B cell (primary cell): ENCODE results near the gene SYTL1. TPM values are rescaled to one million over a fixed set of nuclear protein-coding genes. Genes with fewer than 3 reads are reported as not detected.

Experiments used
- ATAC-seq: fragments of 200-7000 bp; cut with Tn5 transposase; one replicate; pipeline ENCODE4 v1.10.0; 2021; ENCODE audit warnings: low read depth, mild to moderate bottlenecking, moderate number of reproducible peaks, moderate library complexity
- CTCF ChIA-PET: fragments of 350-600 bp; sonication (Branson Sonifier 250); formaldehyde crosslinking; loops from one replicate; lab custom pipeline; 2021; ENCODE audit warnings: antibody characterized with exemption, inconsistent platforms; lab: Charles Lee
- POLR2A ChIA-PET: fragments of 350-600 bp; sonication (Branson Sonifier 250); formaldehyde crosslinking; loops from one replicate; lab custom pipeline; 2021; ENCODE audit warnings: antibody characterized with exemption; lab: Charles Lee
- DNase-seq: peaks from one replicate; pipeline ENCODE4 v3.0.0; 2013
- H2AFZ ChIP-seq: 2 replicates; pipeline ENCODE4 v1.6.1; 2012; ENCODE audit warnings: mild to moderate bottlenecking, low read depth, low read length; ENCODE audit not compliant: insufficient read depth, poor library complexity, severe bottlenecking
- H3K27ac ChIP-seq, 2 donors: 1 replicate in 1 of 2; 2 replicates in 1 of 2; pipeline ENCODE4 v1.5.1; 2012 to 2013; ENCODE audit warnings: low read length in 2 of 2, mild to moderate bottlenecking in 2 of 2, moderate library complexity in 1 of 2
- H3K27me3 ChIP-seq, 4 experiments: fragments of 200-600 bp in 1 of 4; sonication (generic) in 1 of 4; replicated peaks in 1 of 4; 1 replicate in 2 of 4; 2 replicates in 2 of 4; pipeline versions ENCODE4 v1.6.1 to v1.7.0; 2013 to 2016; ENCODE audit warnings: low read length in 3 of 4, mild to moderate bottlenecking in 2 of 4, mixed read lengths in 1 of 4, moderate library complexity in 1 of 4; ENCODE audit not compliant: insufficient read depth in 4 of 4, control insufficient read depth in 3 of 4; ENCODE audit errors: control extremely low read depth in 1 of 4
- H3K36me3 ChIP-seq, 2 experiments: replicated peaks in 1 of 2; 1 replicate in 1 of 2; 2 replicates in 1 of 2; pipeline versions ENCODE4 v1.6.1 to v1.7.1; 2013; ENCODE audit warnings: low read length in 1 of 2; ENCODE audit not compliant: insufficient read depth in 2 of 2, control insufficient read depth in 1 of 2; ENCODE audit errors: control extremely low read depth in 1 of 2, extremely low read depth in 1 of 2
- H3K4me1 ChIP-seq, 2 donors: fragments of 200-600 bp in 1 of 2; sonication (generic) in 1 of 2; 1 replicate in 1 of 2; 2 replicates in 1 of 2; pipeline versions ENCODE4 v1.5.1 to v1.6.1; 2013 to 2017; ENCODE audit warnings: low read length in 2 of 2; ENCODE audit not compliant: control insufficient read depth in 2 of 2, insufficient read depth in 2 of 2
- H3K4me2 ChIP-seq: replicated peaks from 2 replicates; pipeline ENCODE3; 2012; ENCODE audit warnings: mild to moderate bottlenecking, low read depth, low read length; ENCODE audit not compliant: poor library complexity, severe bottlenecking
- H3K4me3 ChIP-seq, 5 experiments: fragments of 200-600 bp in 1 of 5; sonication (generic) in 1 of 5; 1 replicate in 3 of 5; 2 replicates in 2 of 5; pipeline versions ENCODE4 v1.5.1 to v1.7.0; 2011 to 2016; ENCODE audit warnings: low read length in 4 of 5, mild to moderate bottlenecking in 4 of 5, low read depth in 2 of 5, control low read depth in 1 of 5, moderate library complexity in 1 of 5; ENCODE audit not compliant: insufficient read depth in 1 of 5; ENCODE audit errors: control extremely low read depth in 1 of 5, extremely low read depth in 1 of 5
- H3K79me2 ChIP-seq: fragments of 200-600 bp; sonication (generic); one replicate; pipeline ENCODE4 v1.6.0; 2016; ENCODE audit warnings: low read length; ENCODE audit not compliant: control insufficient read depth, insufficient read depth
- H3K9ac ChIP-seq: fragments of 200-600 bp; sonication (generic); 2 replicates; pipeline ENCODE4 v1.6.1; 2017; ENCODE audit warnings: mild to moderate bottlenecking, low read length, moderate library complexity
- H3K9me3 ChIP-seq, 3 donors: one replicate each; pipeline versions ENCODE4 v1.6.1 to v1.7.1; 2013; ENCODE audit warnings: low read length in 2 of 3; ENCODE audit not compliant: control insufficient read depth in 2 of 3, insufficient read depth in 1 of 3; ENCODE audit errors: control extremely low read depth in 1 of 3
- H4K20me1 ChIP-seq: 2 replicates; pipeline ENCODE4 v1.6.0; 2012; ENCODE audit warnings: mild to moderate bottlenecking, low read length; ENCODE audit not compliant: insufficient read depth, control insufficient read depth, poor library complexity, severe bottlenecking
- H3K27ac Mint-ChIP-seq: one replicate; pipeline ENCODE4 v1.8.0; 2021; ENCODE audit warnings: mixed read lengths
- H3K27me3 Mint-ChIP-seq: one replicate; pipeline ENCODE4 v1.8.0; 2021; ENCODE audit warnings: mixed read lengths
- H3K4me1 Mint-ChIP-seq: one replicate; pipeline ENCODE4 v1.8.0; 2021; ENCODE audit warnings: mixed read lengths
- H3K4me3 Mint-ChIP-seq: one replicate; pipeline ENCODE4 v1.8.0; 2021; ENCODE audit warnings: mixed read lengths
- H3K9me3 Mint-ChIP-seq: one replicate; pipeline ENCODE4 v1.8.0; 2022; ENCODE audit warnings: mixed read lengths; ENCODE audit not compliant: insufficient read depth
- EZH2 ChIP-seq: IDR thresholded peaks from 2 replicates; pipeline ENCODE4 v1.6.1; 2012; ENCODE audit warnings: borderline replicate concordance, low read depth, mild to moderate bottlenecking, moderate library complexity, low read length; ENCODE audit not compliant: insufficient read depth, poor library complexity, severe bottlenecking
- WGBS: methylation state at CpG from one replicate; pipeline ENCODE4 v1.1.5; 2013; ENCODE audit warnings: missing lambda C conversion rate; ENCODE audit not compliant: insufficient coverage; 5-methylcytosine and 5-hydroxymethylcytosine counted together
- intact Hi-C: fragments of 100-400 bp; cut with micrococcal nuclease; formaldehyde crosslinking; loops from one replicate; pipeline ENCODE4 v1.10.0; 2022
- polyA plus RNA-seq: library from polyadenylated mRNA; depleted of rRNA; stranded (reverse); fragments of >200 nt; gene quantifications from 2 replicates; pipeline ENCODE4 v1.2.3, GENCODE V29; 2012
- total RNA-seq, 2 donors: library from RNA; stranded (reverse); fragments of 120-200 nt in 1 of 2; gene quantifications; 1 replicate in 1 of 2; 2 replicates in 1 of 2; pipeline versions ENCODE4 v1.2.3 to v1.2.4, GENCODE V29; 2013 to 2022
- TF ChIP-seq, protein P1 (sequence below): fragments of 200-600 bp; IDR thresholded peaks from one replicate; pipeline ENCODE4 v1.8.0; 2022; ENCODE audit warnings: antibody characterized with exemption, mild to moderate bottlenecking

Gene SYTL1
- total and polyA plus RNA-seq, 2 donors (not counting 1 experiment from before 2014, with no cell fraction given), result 159 to 444 TPM

DNA sequence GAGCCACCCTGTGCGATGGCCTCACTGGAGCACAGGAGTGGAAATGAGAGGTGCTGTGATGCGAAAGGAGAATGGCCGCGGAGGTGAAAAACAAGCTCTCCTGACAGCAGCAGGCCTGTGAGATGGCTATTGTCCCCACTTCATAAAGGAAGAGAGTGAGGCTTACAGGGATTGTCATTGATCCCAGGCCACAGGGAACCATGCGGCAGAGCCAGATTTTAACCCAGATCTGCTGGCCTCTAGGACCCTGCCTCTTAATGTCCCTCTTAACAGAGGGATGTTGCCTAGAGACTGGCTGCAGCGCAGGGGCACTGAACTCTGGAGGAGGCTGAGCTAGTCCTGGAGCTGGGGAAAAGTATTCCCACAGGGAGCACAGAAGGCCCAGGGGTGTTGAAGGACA lies 3.1 kb upstream of the SYTL1 start:
- Mint-ChIP-seq H3K27me3 (no peaks in the 10 kb centered on the region), H3K4me1 (peaks cover 46% of the 10 kb centered on the region), H3K27ac (peak overlapping the region; percentile 98), H3K4me3 (peak overlapping the region; percentile 14), H3K9me3 (no peaks in the 10 kb centered on the region)
- Histone ChIP-seq H3K4me1 (peaks cover 27 to 41% of the 10 kb centered on the region in 2 donors), H3K27ac (peak overlapping the region; percentile 0 to 18), H3K4me2 (no peak overlapping the region), H3K79me2 (peaks cover 25% of the 10 kb centered on the region), H4K20me1 (no peaks in the 10 kb centered on the region), H3K27me3 (no peaks in the 10 kb centered on the region), H3K36me3 (peaks cover 0 to 34% of the 10 kb centered on the region in 2 experiments), H3K9ac (no peak overlapping the region), H2AFZ (no peak overlapping the region), H3K4me3 (no peak overlapping the region), H3K9me3 (peaks cover 0 to 11% (median 0%) of the 10 kb centered on the region in 3 donors)
- intact Hi-C loops, result no loop called here
- TF ChIP-seq, protein P1, sequence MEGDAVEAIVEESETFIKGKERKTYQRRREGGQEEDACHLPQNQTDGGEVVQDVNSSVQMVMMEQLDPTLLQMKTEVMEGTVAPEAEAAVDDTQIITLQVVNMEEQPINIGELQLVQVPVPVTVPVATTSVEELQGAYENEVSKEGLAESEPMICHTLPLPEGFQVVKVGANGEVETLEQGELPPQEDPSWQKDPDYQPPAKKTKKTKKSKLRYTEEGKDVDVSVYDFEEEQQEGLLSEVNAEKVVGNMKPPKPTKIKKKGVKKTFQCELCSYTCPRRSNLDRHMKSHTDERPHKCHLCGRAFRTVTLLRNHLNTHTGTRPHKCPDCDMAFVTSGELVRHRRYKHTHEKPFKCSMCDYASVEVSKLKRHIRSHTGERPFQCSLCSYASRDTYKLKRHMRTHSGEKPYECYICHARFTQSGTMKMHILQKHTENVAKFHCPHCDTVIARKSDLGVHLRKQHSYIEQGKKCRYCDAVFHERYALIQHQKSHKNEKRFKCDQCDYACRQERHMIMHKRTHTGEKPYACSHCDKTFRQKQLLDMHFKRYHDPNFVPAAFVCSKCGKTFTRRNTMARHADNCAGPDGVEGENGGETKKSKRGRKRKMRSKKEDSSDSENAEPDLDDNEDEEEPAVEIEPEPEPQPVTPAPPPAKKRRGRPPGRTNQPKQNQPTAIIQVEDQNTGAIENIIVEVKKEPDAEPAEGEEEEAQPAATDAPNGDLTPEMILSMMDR, result no peak
- TF ChIP-seq EZH2, result no peak
- DNase-seq (no peak), ATAC-seq (no peak)
- ChIA-PET POLR2A (interaction anchor here (0.7 kb wide), 1 partner anchor 270 kb away, joined by 5 read pairs; no protein-coding TSS in a partner anchor), CTCF (interaction anchor here (0.6 to 12.7 kb wide), 6 partner anchors 9 to 266 kb away, joined by 3 to 132 read pairs (median 4); no protein-coding TSS in a partner anchor)
- WGBS, result 97% methylated on average over 5 of the region's 6 CpGs

GRCh38 chr1:27339213-27339612 lies 2.6 kb upstream of the SYTL1 start:
- Histone ChIP-seq H3K4me3 (no peak overlapping the region), H3K36me3 (peaks cover 0 to 29% of the 10 kb centered on the region in 2 experiments), H2AFZ (no peak overlapping the region), H3K9me3 (peaks cover 0 to 11% (median 0%) of the 10 kb centered on the region in 3 donors), H3K9ac (no peak overlapping the region), H3K27ac (peak overlapping the region; percentile 85 to 88), H3K4me2 (peak overlapping the region; percentile 89), H3K27me3 (no peaks in the 10 kb centered on the region), H3K4me1 (peaks cover 31 to 46% of the 10 kb centered on the region in 2 donors), H3K79me2 (peaks cover 26% of the 10 kb centered on the region), H4K20me1 (no peaks in the 10 kb centered on the region)
- Mint-ChIP-seq H3K27me3 (no peaks in the 10 kb centered on the region), H3K4me3 (peak overlapping the region; percentile 96), H3K27ac (peak overlapping the region; percentile 98), H3K9me3 (no peaks in the 10 kb centered on the region), H3K4me1 (peaks cover 51% of the 10 kb centered on the region)
- TF ChIP-seq, protein P1, result no peak
- no peak for TF ChIP-seq EZH2
- ChIA-PET POLR2A (interaction anchor here (0.7 kb wide), 1 partner anchor 270 kb away, joined by 5 read pairs; no protein-coding TSS in a partner anchor), CTCF (interaction anchor here (0.8 to 12.7 kb wide), 5 partner anchors 12 to 52 kb away, joined by 3 to 132 read pairs (median 5); no protein-coding TSS in a partner anchor)
- intact Hi-C loops, result no loop called here
- ATAC-seq (no peak), DNase-seq (no peak)
- 86% methylated on average over 5 of the region's 5 CpGs for WGBS
